Articular chondrocyte of knee joint (primary cell): ENCODE data around the gene CHMP4B. TPM values are rescaled to one million over a fixed set of nuclear protein-coding genes. Genes with fewer than 3 reads are reported as not detected.

Source experiments
- total RNA-seq: library from RNA; depleted of rRNA; stranded (reverse); fragments of >200 nt; gene quantifications from 2 replicates; pipeline ENCODE4 v1.2.3, GENCODE V29; 2012

CHMP4B gene
- total RNA-seq: 42.4 and 57.4 TPM in 2 replicates

GRCh38 chr20:33810885-33811775 lies at the start of gene CHMP4B:
Gene CHMP4B (plus strand): TSS chr20:33811348. CDS start chr20:33811469, 121 bp downstream.

Other genes with a start within 250 kb of the CHMP4B start
- 0.13 TPM in 1 of 2 replicates, not detected in the other for gene C20orf144, start 149.0 kb upstream of the CHMP4B start, total RNA-seq
- gene ACTL10, start 144.4 kb upstream of the CHMP4B start, total RNA-seq: 1.7 and 2.1 TPM in 2 replicates
- gene NECAB3, start 136.9 kb upstream of the CHMP4B start, total RNA-seq: 11.6 and 14.1 TPM in 2 replicates
- gene E2F1, start 125.0 kb upstream of the CHMP4B start, total RNA-seq: 2.0 and 3.4 TPM in 2 replicates
- gene PXMP4, start 91.0 kb upstream of the CHMP4B start, total RNA-seq: 4.7 and 8.9 TPM in 2 replicates
- gene ZNF341, start 79.4 kb upstream of the CHMP4B start, total RNA-seq: 1.4 and 1.7 TPM in 2 replicates
- 54.9 and 59.5 TPM in 2 replicates for gene RALY, start 182.6 kb downstream of the CHMP4B start, total RNA-seq